H9 (cell line): ENCODE data around the gene B4GALT1. TPM values are rescaled to one million over a fixed set of nuclear protein-coding genes. Genes with fewer than 3 reads are reported as not detected.

Experiments used
- DNase-seq: peaks from one replicate; pipeline ENCODE4 v3.0.0-alpha.2; 2017
- H2AFZ ChIP-seq: one replicate; pipeline ENCODE4 v1.6.1; 2013; ENCODE audit warnings: mild to moderate bottlenecking, low read length, control low read depth, moderate library complexity
- H2AK5ac ChIP-seq: 2 replicates; pipeline ENCODE4 v1.6.1; 2013; ENCODE audit warnings: low read length, control low read depth, mixed read lengths; ENCODE audit not compliant: insufficient read length
- H2BK120ac ChIP-seq: one replicate; pipeline ENCODE4 v1.6.1; 2013; ENCODE audit warnings: low read depth, mild to moderate bottlenecking, low read length, control low read depth, inconsistent platforms; ENCODE audit not compliant: poor library complexity, severe bottlenecking
- H2BK12ac ChIP-seq: 2 replicates; pipeline ENCODE4 v1.6.1; 2013; ENCODE audit warnings: low read length, control low read depth, mixed read lengths, low read depth; ENCODE audit not compliant: insufficient read length
- H2BK15ac ChIP-seq: 2 replicates; pipeline ENCODE4 v1.6.1; 2013; ENCODE audit warnings: low read depth, low read length, control low read depth
- H2BK20ac ChIP-seq: one replicate; pipeline ENCODE4 v1.6.1; 2013; ENCODE audit warnings: low read depth, mild to moderate bottlenecking, low read length, control low read depth, inconsistent platforms; ENCODE audit not compliant: poor library complexity, severe bottlenecking
- H2BK5ac ChIP-seq: 2 replicates; pipeline ENCODE4 v1.6.1; 2013; ENCODE audit warnings: low read length, control low read depth, mixed read lengths; ENCODE audit not compliant: insufficient read length
- H3K14ac ChIP-seq: 2 replicates; pipeline ENCODE4 v1.6.1; 2013; ENCODE audit warnings: low read length, control low read depth; ENCODE audit not compliant: insufficient read depth
- H3K18ac ChIP-seq: 2 replicates; pipeline ENCODE4 v1.6.1; 2013; ENCODE audit warnings: low read depth, mild to moderate bottlenecking, mixed read lengths, low read length, control low read depth; ENCODE audit not compliant: insufficient read length
- H3K23ac ChIP-seq: 2 replicates; pipeline ENCODE4 v1.6.1; 2013; ENCODE audit warnings: low read length, control low read depth, mixed read lengths, low read depth; ENCODE audit not compliant: insufficient read length
- H3K23me2 ChIP-seq: 2 replicates; pipeline ENCODE4 v1.6.1; 2013; ENCODE audit warnings: low read depth, mild to moderate bottlenecking, mixed read lengths, low read length, control low read depth; ENCODE audit not compliant: insufficient read length, poor library complexity, severe bottlenecking
- H3K27ac ChIP-seq: 2 replicates; pipeline ENCODE4 v1.5.1; 2013; ENCODE audit warnings: low read length, control low read depth, mixed read lengths, low read depth; ENCODE audit not compliant: insufficient read length
- H3K27me3 ChIP-seq: 2 replicates; pipeline ENCODE4 v1.6.1; 2013; ENCODE audit warnings: low read length, control low read depth, inconsistent platforms; ENCODE audit not compliant: insufficient read depth
- H3K4ac ChIP-seq: 2 replicates; pipeline ENCODE4 v1.6.1; 2013; ENCODE audit warnings: low read depth, mild to moderate bottlenecking, control low read depth, inconsistent platforms, low read length, moderate library complexity
- H3K4me1 ChIP-seq: 2 replicates; pipeline ENCODE4 v1.6.1; 2013; ENCODE audit warnings: low read length, control low read depth, inconsistent platforms; ENCODE audit not compliant: insufficient read depth
- H3K4me2 ChIP-seq: 2 replicates; pipeline ENCODE4 v1.6.1; 2013; ENCODE audit warnings: low read length, control low read depth, mixed read lengths; ENCODE audit not compliant: insufficient read length, insufficient read depth
- H3K56ac ChIP-seq: 2 replicates; pipeline ENCODE4 v1.6.1; 2013; ENCODE audit warnings: low read depth, mild to moderate bottlenecking, mixed read lengths, low read length, control low read depth; ENCODE audit not compliant: insufficient read length
- H3K79me1 ChIP-seq: 2 replicates; pipeline ENCODE4 v1.6.1; 2013; ENCODE audit warnings: low read depth, mild to moderate bottlenecking, moderate library complexity, low read length, control low read depth, inconsistent platforms; ENCODE audit not compliant: insufficient read depth, poor library complexity, severe bottlenecking
- H3K79me2 ChIP-seq: 2 replicates; pipeline ENCODE4 v1.6.1; 2013; ENCODE audit warnings: low read length, control low read depth, inconsistent platforms; ENCODE audit not compliant: insufficient read depth
- H3K9ac ChIP-seq: 2 replicates; pipeline ENCODE4 v1.6.1; 2013; ENCODE audit warnings: low read length, control low read depth, mixed read lengths; ENCODE audit not compliant: insufficient read length; ENCODE audit errors: extremely low read depth
- H3K9me3 ChIP-seq: one replicate; pipeline ENCODE4 v1.6.1; 2013; ENCODE audit warnings: low read depth, low read length, inconsistent platforms; ENCODE audit not compliant: control insufficient read depth
- H3T11ph ChIP-seq: one replicate; pipeline ENCODE4 v1.6.1; 2013; ENCODE audit warnings: mild to moderate bottlenecking, low read length, control low read depth, inconsistent platforms
- H4K20me1 ChIP-seq: one replicate; pipeline ENCODE4 v1.6.1; 2013; ENCODE audit not compliant: control insufficient read depth, insufficient read length, insufficient read depth
- H4K5ac ChIP-seq: 2 replicates; pipeline ENCODE4 v1.6.1; 2013; ENCODE audit warnings: low read depth, mild to moderate bottlenecking, mixed read lengths, low read length, control low read depth; ENCODE audit not compliant: insufficient read length
- H4K8ac ChIP-seq: replicated peaks from 2 replicates; pipeline ENCODE4 v1.6.1; 2013; ENCODE audit warnings: low read length, control low read depth, mixed read lengths, low read depth; ENCODE audit not compliant: insufficient read length
- H4K91ac ChIP-seq: 2 replicates; pipeline ENCODE4 v1.6.1; 2013; ENCODE audit warnings: low read depth, mild to moderate bottlenecking, moderate library complexity, mixed read lengths, low read length, control low read depth; ENCODE audit not compliant: insufficient read length
- H3K27ac Mint-ChIP-seq, 3 experiments: 2 replicates in 2 of 3; 3 replicates in 1 of 3; pipeline ENCODE4 v1.8.0; 2020 to 2021; ENCODE audit warnings: mixed read lengths in 3 of 3, mild to moderate bottlenecking in 1 of 3, moderate library complexity in 1 of 3
- H3K27me3 Mint-ChIP-seq: 2 replicates; pipeline ENCODE4 v1.8.0; 2021; ENCODE audit warnings: low read depth, mild to moderate bottlenecking, moderate library complexity, mixed read lengths
- H3K36me3 Mint-ChIP-seq, 3 experiments: 2 replicates in 2 of 3; 3 replicates in 1 of 3; pipeline ENCODE4 v1.8.0; 2020 to 2021; ENCODE audit warnings: low read depth in 3 of 3, mixed read lengths in 3 of 3; ENCODE audit not compliant: insufficient read depth in 1 of 3
- H3K4me1 Mint-ChIP-seq, 2 experiments: 2 replicates each; pipeline ENCODE4 v1.8.0; 2020; ENCODE audit warnings: mixed read lengths in 2 of 2
- H3K4me3 Mint-ChIP-seq, 2 experiments: 2 replicates in 1 of 2; 3 replicates in 1 of 2; pipeline ENCODE4 v1.8.0; 2020 to 2021; ENCODE audit warnings: mild to moderate bottlenecking in 2 of 2, mixed read lengths in 2 of 2, moderate library complexity in 1 of 2
- H3K9me3 Mint-ChIP-seq, 2 experiments: 2 replicates in 1 of 2; 3 replicates in 1 of 2; pipeline ENCODE4 v1.8.0; 2020; ENCODE audit warnings: mild to moderate bottlenecking in 2 of 2, mixed read lengths in 2 of 2, moderate library complexity in 1 of 2
- CTCF ChIP-seq: fragments of 200-600 bp; sonication (generic); conservative IDR thresholded peaks from 3 replicates; pipeline ENCODE4 v1.8.0; 2021; ENCODE audit warnings: antibody characterized with exemption, mild to moderate bottlenecking
- WGBS: extraction: QIAGEN DNeasy Blood & Tissue Kit; methylation state at CpG from one replicate; pipeline ENCODE4 v1.1.7; 2013; ENCODE audit warnings: missing lambda C conversion rate, low lambda C conversion rate, mixed read lengths; ENCODE audit not compliant: insufficient read length; ENCODE audit errors: extremely low coverage; 5-methylcytosine and 5-hydroxymethylcytosine counted together
- total RNA-seq: library from RNA; stranded (reverse); gene quantifications from 2 replicates; pipeline ENCODE4 v1.2.1, GENCODE V29; 2021

Gene B4GALT1
- total RNA-seq, 1 experiment from 2014 or later = 15.3 TPM

- no peaks in the 10 kb centered on the region for H3K36me3 Mint-ChIP-seq
- H3K9me3 Mint-ChIP-seq = no peaks in the 10 kb centered on the region; a peak in 1 of 5 replicates
Measured at GRCh38 chr9:33136721-33137670, 30.1 kb downstream of the B4GALT1 start.

More at GRCh38 chr9:33136721-33137670, 30.1 kb downstream of the B4GALT1 start:
- Histone ChIP-seq H3K14ac (no peak overlapping the region), H3K9ac (no peak overlapping the region), H3T11ph (no peak overlapping the region), H3K79me2 (no peaks in the 10 kb centered on the region), H4K8ac (no peak overlapping the region), H3K4ac (no peak overlapping the region), H3K9me3 (no peaks in the 10 kb centered on the region), H3K4me2 (no peak overlapping the region), H2AFZ (no peak overlapping the region), H2AK5ac (no peak overlapping the region), H4K91ac (no peak overlapping the region), H3K23me2 (no peaks in the 10 kb centered on the region), H2BK20ac (no peak overlapping the region), H2BK15ac (no peak overlapping the region), H2BK5ac (no peak overlapping the region), H3K23ac (no peak overlapping the region), H3K18ac (no peak overlapping the region), H2BK12ac (no peak overlapping the region), H3K27me3 (no peaks in the 10 kb centered on the region), H4K5ac (no peak overlapping the region), H3K4me1 (no peaks in the 10 kb centered on the region), H3K27ac (no peak overlapping the region), H2BK120ac (no peak overlapping the region), H3K56ac (no peak overlapping the region), H4K20me1 (no peaks in the 10 kb centered on the region), H3K79me1 (peaks cover 4% of the 10 kb centered on the region)
- Mint-ChIP-seq H3K27me3 (no peaks in the 10 kb centered on the region), H3K27ac (peak overlapping the region in 2 of 3 experiments; percentile 16 to 25; a peak in 2 of 7 replicates), H3K4me3 (no peak overlapping the region), H3K4me1 (peaks cover 13 to 14% of the 10 kb centered on the region in 2 experiments)
- no peak for TF ChIP-seq CTCF
- no CpG with 5 or more reads among the region's 10 CpGs for WGBS
- DNase-seq = no peak
